Measurements from ENCODE around the gene PKNOX2.

PKNOX2 gene

DNA sequence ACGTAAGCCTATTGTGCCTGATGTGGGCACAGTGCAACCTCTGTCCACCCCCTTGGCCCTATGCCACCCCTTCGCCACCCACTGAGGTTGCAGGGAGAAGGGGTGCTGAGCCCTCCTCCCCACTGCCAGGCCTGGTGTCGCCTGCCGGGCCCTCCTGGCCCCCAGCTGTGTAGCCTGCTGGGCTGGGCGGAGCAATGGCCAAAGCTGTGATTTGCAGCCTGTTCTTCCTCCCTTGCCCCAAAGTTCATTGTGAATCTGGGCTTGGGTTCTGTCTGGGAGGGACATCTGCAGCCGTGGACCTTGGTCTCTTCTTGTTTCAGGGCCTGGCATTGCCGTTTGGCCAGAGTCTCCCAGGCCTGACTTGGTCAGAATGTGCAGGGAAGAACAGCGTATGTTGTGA, 121.9 kb downstream of the PKNOX2 start:
- no peak for DNase-seq (ENCODE audit: low read depth in 2 of 2)

DNA sequence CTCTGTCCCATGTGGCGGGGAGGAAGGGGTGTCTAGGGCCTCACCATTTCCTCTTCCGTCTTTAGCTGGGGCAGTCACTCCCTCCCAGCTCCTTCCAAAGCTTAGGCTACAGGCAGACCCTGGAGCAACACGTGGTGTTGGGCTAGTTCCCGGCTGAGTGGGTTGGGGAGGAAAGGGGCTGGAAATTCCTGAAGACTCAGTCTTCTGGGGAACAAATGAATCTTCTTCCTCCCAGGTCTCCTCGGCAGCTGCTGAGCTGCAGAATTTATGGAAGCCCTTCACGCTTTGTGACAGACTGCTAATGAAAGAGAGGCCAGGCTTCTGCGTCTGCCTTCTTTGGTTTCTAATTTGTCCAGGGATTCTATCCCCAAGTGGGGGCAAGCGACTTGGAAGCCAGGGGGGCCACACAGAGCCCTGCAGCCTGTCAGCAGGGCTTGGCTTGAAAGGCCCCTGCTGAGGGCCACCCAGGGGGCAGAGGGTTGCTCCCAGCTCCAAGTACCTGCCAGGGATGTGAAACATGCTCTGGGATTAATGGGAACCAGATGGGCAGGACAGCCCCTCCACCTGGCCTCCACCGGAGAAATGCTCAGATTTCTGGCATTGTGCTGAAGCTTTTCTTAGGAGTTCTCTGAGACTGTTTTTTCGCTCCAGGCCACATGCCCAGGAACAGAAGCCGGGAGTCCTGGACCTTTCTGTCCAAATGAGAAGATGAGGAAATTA, 123.1 kb downstream of the PKNOX2 start:
- DNase-seq (ENCODE audit: low read depth in 2 of 2), result no peak

DNA sequence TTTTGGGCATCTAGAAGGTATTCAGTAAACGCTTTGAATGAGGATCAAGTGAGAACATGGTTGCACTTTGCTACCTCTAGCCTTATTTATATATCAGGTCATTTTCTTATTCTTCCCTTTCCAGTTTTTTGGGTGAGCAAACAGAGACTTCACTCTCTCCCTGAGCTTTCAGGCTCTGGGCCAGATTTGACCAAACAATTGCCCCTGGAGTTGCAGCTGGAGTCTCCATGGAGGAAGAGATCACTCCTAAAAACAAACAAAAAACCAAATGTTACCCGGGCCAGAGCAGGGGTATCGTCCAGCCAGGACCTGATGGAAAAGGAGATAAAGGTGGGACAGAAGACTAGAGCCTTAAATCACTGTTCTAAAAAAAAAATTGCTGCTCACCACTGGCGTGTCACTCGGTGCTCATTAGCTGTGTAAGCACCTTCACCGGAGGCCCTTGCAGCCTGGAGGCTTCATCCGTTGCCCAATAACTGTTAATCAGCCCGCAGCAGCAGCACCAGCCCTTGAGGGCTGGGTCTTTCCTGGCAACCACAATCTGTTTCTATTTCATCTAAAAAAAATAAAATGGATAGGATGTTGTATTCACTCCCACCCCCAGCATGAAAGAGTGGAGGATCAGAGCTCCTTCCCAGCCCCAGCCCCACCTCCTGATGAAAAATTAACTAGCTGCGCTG, 125.0 kb downstream of the PKNOX2 start:
- DNase-seq (ENCODE audit: low read depth in 2 of 2), result no peak

DNA sequence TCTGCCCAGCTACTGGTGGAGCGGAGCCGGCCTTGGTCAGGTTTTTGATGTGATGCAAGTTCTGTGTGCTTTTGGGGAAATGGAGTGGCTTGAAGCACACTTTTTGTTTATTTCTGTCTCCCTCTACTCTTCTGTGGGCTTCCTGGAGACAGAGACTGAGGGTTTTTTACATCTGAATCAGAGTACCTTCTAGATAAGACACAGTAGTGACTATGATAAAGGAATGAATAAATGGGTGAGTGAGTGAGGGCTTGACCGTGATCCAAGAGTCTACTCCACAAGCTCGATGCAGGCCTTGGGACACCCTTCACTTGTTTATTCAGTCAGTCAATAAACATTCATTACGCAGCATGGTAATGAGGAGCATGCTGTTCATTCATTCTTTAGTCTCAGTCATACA, 125.7 kb downstream of the PKNOX2 start:
- no peak for DNase-seq (ENCODE audit: low read depth in 2 of 2)

DNA sequence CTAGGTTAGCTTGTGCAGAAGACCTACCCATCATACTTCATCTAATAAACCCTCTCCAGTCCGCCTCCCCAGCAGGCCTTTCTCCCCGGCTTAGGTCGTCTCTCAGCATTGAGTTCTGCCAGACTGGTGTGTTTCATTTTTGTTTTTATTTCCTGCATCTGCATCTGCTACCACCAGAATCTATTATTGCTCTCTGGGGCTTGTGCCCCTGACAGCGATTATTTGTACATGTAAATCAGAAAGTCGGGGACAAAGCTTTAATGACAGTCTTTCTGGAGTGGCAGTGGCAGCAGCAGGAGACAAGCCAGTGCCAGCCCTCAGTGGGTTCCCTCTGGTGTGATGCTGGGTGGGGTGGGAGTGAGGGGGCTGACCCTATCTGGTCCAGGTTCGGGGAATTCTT, 127.5 kb downstream of the PKNOX2 start:
- DNase-seq (ENCODE audit: low read depth in 2 of 2), result no peak

DNA sequence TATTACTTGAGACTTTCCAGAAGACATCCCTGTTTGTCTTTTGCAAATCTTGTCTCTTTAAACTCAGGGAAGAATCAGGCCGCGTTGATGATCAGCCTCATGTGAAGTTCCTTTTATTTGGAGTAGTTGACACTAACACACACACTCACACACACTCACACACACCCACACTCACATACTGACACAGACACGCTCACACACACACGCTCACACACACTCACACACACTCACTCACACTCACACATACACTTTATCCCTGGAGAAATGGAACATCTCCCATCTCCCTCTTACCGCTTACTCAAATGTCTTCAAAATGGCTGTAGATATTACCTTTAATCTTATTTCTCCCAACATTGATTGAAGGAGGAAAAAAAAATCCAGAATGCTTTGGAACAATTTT, 129.0 kb downstream of the PKNOX2 start:
- DNase-seq (ENCODE audit: low read depth in 2 of 2), result no peak

DNA sequence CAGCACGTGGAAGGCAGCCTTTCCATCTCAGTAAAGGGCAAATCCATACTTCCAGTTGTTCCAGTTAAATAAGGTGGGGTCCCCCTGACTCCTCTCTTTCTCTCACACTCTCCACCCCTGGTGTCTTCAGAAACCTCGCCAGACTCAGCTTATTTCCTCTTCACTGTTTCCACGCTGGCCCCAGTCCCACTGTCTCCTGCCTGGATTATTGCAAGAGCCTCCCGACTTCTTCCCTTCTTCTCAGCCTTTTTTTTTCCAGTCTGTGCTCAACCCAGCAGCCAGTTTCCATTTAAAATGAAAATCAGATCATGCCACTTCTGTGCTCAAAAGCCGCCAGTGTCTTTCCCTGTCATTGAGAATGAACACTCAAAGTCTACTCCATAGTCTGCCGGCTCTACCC, 131.4 kb downstream of the PKNOX2 start:
- DNase-seq (ENCODE audit: low read depth in 2 of 2), result no peak

DNA sequence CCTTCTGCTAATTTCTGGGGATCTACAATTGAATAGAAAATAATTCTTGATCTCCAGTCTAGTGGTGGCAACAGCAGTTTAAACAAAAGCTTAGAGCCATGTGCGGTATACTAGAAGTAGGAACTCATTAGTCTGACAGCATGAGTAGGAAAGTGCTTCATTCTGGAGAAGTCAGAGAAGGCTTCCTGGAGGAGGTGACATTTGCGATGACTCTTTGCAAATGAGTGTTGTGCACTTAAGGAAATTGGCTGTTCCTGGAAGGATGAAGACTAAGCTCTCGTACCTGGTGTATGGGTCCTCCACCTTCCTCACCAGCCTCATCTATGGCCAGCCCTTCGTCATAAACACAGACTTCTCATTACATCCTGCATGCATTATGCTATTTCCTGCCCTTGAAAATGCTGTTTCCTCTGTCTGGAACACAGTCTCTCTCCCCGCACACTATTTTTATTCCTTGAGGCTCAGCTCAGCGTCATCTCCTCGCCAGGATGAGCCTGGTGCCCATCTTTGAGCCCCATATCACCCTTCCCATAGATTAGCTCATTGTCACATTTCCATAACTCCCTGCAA, 132.9 kb downstream of the PKNOX2 start:
- no peak for DNase-seq (ENCODE audit: low read depth in 2 of 2)

DNA sequence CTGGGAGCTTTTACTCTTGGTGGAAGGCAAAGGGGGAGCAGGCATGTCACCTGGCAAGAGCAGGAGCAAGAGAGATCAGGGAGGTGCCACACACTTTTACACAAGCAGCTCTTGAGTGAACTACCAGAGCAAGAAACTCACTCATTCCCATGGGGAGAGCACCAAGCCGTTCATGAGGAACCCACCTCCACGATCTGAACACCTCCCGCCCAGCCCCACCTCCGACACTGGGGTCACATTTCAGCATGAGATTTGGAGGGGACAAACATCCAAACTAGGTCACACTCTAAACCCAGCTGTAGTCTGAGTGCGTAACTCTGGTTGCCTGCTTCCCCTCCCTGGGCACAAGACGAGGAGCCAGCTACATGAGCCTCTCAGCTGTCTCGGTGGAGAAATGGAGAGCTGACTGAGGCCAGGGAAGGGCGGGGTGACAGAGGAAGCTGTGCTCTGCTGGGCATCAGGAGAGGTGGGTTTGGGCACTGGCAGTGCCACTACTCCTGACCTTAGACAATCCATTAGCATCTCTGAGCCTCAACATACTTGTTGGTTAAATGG, 134.6 kb downstream of the PKNOX2 start:
- no peak for DNase-seq (ENCODE audit: low read depth in 2 of 2)

DNA sequence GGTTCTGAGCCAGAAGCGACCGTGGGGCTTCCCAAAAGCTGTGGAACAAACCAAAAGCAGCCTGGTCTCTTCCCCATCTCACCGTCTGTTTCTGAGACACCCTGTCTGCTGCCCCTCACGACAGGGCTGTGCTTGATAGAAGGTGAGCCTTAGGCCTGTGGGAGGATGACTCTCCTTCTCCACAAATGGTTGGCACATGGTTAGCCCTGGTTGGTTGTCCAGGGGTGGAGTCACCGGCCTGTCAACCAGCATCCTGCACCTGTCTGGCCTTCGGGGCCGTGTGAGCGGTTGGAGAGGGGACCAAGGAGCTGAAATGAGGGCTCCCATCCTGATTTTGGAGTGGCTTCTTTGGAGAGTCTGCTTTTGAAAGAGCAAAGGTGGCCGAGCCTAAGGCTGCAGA, 135.3 kb downstream of the PKNOX2 start:
- no peak for DNase-seq (ENCODE audit: low read depth in 2 of 2)

DNA sequence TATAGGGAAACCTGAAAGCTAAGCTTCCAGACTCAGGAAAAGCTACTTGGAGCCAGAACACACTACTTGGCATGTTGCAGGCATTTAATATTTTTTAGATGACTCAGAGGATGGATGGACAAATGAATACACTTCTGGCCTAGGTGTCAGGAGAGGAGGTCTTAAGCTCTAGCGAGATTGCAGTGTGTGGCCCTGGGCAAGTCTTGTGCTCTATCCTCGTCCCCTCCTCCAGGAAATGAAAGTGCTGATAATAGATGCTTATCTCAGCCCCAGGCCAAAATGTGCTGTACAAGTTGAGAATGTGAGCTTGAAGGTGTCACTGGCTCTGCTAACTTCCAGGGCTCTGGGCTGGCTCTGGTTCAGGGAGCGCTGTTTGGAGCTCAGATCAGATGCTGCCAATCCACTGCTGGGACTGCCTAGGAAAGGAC, 136.3 kb downstream of the PKNOX2 start:
- no peak for DNase-seq (ENCODE audit: low read depth in 2 of 2)

DNA sequence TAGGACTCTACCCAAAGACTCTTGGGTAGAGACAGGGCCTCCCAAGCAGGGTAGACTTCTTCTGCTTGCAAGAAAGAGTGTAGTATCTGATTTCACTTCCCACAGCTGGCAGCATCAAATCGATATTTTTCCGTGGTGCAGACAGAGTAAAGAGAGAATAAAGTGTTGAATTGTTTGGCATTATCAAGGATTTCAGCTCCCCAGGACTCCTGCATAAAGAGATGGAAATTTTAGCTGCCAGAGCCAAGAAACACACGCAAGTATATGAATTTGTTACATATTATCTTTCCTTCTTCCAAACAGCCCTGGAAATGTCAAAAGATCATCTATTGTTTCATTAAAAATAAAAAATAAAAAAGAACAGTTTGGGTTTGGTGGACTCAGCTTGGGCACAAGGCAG, 136.8 kb downstream of the PKNOX2 start:
- DNase-seq (ENCODE audit: low read depth in 2 of 2), result no peak

DNA sequence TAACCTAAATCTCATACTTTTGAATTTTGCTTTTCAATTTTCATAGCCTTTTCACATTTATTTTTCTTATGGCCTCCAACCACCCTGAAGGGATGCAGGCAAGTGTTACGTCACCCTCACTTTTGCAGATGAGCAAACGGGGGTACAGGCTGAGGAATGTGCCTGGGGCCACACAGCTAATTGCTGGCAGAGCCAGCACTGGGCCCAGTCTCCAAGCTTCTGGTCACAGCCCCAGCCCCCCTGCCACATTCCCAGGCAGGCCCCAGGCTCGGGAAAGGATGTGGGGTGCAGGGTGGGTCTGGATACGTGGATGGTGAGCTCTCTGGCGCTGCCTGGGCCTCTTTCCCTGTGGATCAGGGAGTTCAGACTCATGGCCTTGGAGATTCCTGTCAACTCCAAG, 138.6 kb downstream of the PKNOX2 start:
- no peak for DNase-seq (ENCODE audit: low read depth in 2 of 2)

DNA sequence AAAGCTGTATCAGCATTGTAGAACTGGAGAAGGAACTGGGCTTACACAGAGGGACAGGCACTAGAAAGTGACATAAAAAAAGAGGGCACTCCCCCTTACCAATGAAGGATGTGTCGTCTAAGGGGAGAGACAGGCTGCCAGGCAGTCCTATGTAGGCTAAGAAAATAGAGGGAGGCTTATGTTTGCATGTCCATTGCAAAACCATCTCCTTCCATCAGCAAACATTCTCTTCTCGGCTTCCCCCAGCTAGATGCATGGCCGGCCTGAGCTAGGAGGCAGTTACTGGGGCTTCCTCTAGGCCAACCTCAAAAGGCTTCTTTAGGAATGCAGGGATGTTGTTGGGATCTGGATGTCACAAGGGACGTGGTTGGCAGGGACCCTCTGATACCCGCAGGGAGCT, 139.1 kb downstream of the PKNOX2 start:
- DNase-seq (ENCODE audit: low read depth in 2 of 2), result no peak

DNA sequence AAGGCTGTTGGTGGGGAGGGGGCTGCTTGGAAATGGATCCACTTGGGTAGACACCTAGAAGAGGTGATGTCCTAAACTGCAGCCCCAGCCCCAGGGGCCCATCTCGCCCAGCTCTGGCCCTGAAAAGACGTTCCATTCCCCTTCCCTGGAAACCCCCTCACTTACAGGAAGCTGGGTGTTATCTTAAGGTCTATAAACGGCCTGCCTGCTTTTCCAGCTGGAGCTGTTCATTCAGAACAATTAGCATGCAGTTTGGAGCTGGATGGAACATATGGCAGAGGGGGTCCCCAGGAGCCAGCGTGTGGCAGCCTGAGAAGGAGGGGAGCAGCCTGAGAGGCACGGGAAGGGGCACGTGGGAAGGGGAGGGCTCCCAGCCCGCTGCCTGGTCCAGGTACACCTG, 139.6 kb downstream of the PKNOX2 start:
- DNase-seq (ENCODE audit: low read depth in 2 of 2), result no peak

DNA sequence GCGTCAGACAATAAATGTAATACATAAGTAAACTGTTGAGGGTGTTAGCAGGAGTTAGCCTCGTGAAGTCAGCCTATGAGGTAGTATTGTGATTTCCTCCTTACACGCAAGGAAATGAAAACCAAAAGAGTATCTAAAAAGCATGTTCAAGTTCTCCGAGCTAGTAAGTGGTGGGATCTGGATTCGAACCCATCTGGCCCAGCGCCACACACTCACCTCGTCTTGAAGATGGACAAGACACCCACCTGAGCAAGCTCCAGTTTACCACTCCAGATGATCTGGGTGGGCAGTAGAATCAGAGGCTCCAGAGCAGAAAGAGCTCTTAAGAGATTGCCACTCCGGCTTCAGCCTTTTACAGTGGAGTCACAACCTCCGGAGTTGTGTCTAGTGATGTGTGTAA, 140.3 kb downstream of the PKNOX2 start:
- no peak for DNase-seq (ENCODE audit: low read depth in 2 of 2)

DNA sequence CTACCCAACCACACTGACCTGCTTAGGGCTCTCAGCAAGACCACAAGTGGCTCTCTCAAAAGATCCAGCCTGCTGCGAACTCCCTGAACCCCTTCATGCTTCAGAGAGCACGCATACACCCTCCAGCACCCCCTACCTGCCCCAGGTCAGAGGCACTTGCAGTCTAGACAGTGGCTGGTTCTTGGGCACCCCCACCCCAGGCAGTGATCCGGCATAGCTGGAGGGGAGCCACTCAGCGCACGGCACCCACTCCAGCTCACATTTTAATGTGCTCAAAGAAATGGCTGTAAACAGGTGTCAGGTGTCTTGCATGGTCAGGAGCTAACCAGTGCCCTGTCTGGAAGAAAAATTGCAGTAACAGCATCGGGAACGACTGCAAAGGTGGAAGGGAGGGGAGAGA, 140.8 kb downstream of the PKNOX2 start:
- no peak for DNase-seq (ENCODE audit: low read depth in 2 of 2)

DNA sequence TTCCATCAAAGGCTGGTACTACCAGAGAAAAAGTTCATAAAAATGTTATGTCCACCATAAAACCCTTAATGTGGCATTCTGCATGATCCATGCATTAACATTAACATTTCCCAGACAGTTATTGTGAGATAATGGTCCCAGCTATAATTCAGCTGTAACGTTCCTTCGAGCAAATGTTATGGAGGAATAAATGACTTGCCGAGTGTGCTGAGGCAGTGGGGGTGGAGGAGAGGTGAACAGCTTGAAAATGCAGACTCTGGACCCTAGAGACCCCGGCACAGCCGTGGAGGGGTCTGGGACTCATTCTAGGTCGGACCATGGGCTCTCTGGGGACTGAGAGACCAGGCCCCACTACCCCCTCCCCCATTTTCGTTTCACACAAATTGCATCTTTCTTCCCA, 141.9 kb downstream of the PKNOX2 start:
- DNase-seq (ENCODE audit: low read depth in 2 of 2), result no peak

DNA sequence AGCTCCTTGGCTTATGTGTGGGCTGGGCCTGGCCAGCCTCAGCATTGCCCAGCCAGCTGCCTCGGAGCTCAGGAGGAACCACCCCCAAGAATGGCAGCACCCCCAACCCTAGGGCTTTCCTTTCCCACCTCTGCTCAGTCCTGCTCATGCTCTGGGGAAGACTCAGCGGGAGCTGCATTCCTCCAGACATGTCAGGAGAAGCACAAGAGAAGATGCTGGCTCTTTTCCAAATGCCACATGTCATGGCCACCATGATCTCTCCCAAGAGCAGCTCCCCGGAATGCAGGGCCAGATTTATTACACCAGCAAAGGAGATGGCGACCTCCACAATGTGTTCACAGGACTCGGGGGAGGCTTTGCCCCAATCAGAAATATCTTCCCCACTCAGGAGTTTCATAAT, 143.7 kb downstream of the PKNOX2 start:
- no peak for DNase-seq (ENCODE audit: low read depth in 2 of 2)

DNA sequence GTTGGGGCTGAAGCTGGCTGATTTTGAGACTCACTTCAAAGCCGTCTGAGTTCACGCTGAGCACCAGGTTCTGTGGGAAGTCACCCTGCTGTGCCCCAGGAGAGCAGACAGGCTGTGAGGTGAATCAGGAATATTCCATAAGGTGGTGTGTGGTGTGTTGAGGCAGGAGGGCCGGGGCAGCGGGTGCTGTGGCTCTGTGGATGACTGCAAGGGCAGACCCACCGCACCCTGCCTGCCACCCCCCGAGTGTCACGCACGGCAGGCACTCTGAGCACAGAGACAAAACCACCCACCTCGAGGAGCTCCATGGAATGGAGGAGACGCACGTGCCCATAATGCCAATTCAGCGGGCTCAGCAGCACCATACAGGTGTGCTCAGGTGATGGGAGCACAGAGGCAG, 147.8 kb downstream of the PKNOX2 start:
- DNase-seq (ENCODE audit: low read depth in 2 of 2), result no peak

DNA sequence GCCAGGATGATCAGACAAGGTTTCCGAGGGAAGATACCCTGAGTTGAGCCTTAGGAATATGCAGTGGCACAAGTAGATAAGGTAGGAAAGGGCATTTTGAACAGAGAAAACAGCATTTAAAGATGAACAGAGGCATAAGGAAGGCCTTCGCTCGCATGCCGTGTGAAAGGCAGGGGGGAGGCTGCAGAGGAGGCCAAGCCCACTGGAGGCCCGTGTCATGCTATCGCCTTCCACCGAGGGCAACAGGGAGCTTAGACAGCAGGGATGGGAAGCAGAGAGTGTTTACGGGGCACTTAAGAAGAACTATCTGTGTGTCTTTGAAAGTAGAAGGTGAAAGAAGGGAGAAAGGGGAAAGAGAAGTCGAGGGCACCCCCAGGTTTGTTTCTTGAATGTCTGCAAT, 148.3 kb downstream of the PKNOX2 start:
- DNase-seq (ENCODE audit: low read depth in 2 of 2), result no peak

DNA sequence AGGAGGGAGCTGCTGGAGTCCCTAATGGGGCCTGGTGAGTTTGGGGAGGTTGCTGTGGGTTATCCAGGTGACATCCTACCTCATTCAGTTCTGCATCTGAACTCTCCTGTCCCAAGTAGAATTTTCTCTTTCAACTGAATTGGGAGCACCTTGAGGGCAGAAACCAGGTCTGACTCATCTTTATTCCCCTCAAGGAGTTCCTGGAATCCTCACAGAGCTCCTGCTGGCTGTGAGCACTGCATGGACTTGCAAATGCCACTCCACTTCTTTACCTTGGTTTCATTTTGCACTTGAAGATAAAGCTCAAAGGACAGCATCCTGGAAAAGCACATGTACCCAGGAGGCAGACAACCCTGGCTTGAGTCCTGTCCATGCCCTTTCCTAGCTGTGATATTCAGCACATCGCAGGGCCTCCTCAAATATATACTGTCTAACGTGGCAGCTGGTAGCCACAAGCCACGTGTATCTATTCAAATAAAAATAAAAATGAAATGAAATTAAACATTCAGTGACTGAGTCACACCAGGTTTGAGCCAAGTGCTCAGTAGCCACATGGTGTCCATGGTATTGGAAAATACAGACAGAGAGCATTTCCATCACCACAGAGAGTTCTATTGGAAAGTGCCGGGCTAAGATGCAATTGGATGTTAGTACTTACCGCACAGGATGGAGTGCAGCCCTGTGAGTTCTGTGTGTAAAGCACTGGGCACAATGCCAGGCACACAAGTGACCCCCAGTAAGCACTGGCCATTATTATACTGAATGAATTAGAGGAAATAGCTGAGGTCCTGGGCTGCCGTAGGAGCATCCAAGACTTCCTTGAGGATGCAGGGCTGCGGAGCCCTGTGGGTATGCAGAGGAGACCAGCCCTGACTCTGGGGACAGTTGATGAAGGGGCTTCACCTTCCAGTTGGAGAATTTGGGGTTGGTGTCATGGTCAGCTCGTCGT, 149.0 kb downstream of the PKNOX2 start:
- no peak for DNase-seq (ENCODE audit: low read depth in 2 of 2)

All from activated CD8-positive, alpha-beta memory T cell treated with anti-CD3 and anti-CD28 coated beads for 4 hours (primary cell).